Pancreas (tissue), 10 donors: ENCODE results near the gene AMACR. TPM values are rescaled to one million over a fixed set of nuclear protein-coding genes. Genes with fewer than 3 reads are reported as not detected.
"Not testable (repeated sequence)": the region's sequence is repeated elsewhere in the genome, so short reads cannot be mapped to it uniquely, and the experiment has no call there.

ENCODE experiments used
- ATAC-seq, 4 donors: fragments of 200-7000 bp; cut with Tn5 transposase; one replicate each; pipeline versions ENCODE4 v1.8.0 to v1.9.1; 2020; ENCODE audit warnings: mild to moderate bottlenecking in 4 of 4, moderate library complexity in 4 of 4
- DNase-seq, 6 donors: peaks; one replicate each; pipeline ENCODE4 v3.0.0-alpha.2; 2020
- FAIRE-seq: peaks from 2 replicates; lab custom pipeline; 2012; peaks lifted over from hg19 to GRCh38; lab: Jason Lieb, UNC
- H3K27ac ChIP-seq, 4 donors: fragments of 200-600 bp; sonication (generic); 1 replicate in 3 of 4; 2 replicates in 1 of 4; pipeline versions ENCODE4 v1.5.0 to v1.8.0; 2020
- H3K27me3 ChIP-seq, 4 donors: fragments of 200-600 bp; one replicate each; pipeline ENCODE4 v1.8.0; 2021
- H3K36me3 ChIP-seq, 3 donors: fragments of 200-600 bp; sonication (generic) in 1 of 3; one replicate each; pipeline versions ENCODE4 v1.5.0 to v1.8.0; 2020 to 2021
- H3K4me1 ChIP-seq, 3 donors: fragments of 200-600 bp; one replicate each; pipeline ENCODE4 v1.8.0; 2021
- H3K4me3 ChIP-seq, 4 donors: fragments of 200-600 bp; sonication (generic) in 2 of 4; one replicate each; pipeline versions ENCODE4 v1.5.0 to v1.8.0; 2020 to 2021
- H3K9me3 ChIP-seq, 4 donors: fragments of 200-600 bp; one replicate each; pipeline ENCODE4 v1.8.0; 2021
- CTCF ChIP-seq, 4 donors: fragments of 200-600 bp; sonication (generic) in 3 of 4; IDR thresholded peaks; one replicate each; pipeline versions ENCODE4 v1.5.0 to v1.8.0; 2021; ENCODE audit warnings: antibody characterized with exemption in 4 of 4
- WGBS, 2 donors: extraction: QIAGEN DNeasy Blood & Tissue Kit; methylation state at CpG; one replicate each; pipeline ENCODE4 v1.1.7; 2013; 5-methylcytosine and 5-hydroxymethylcytosine counted together
- intact Hi-C, 3 donors: fragments of 100-400 bp; cut with DNase I; formaldehyde crosslinking; loops; one replicate each; pipeline versions ENCODE4 v1.11.1 to v1.14.2; 2022
- polyA plus RNA-seq, 2 donors: library from polyadenylated mRNA; stranded (reverse); fragments of 200-250 nt; gene quantifications; one replicate each; pipeline ENCODE4 v1.2.3, GENCODE V29; 2013
- total RNA-seq, 6 donors: library from RNA; stranded (reverse); fragmentation: NEBNext Ultra II Directional in 4 of 6; extraction: Animal tissue kit (Norgen Biotek cat#: 25700) in 4 of 6; gene quantifications; one replicate each; pipeline versions ENCODE4 v1.2.1 to v1.2.4, GENCODE V29; 2021 to 2023
- donor health status: healthy with polysubstance abuse.
- donor health status: DM: no; HTN: no; CAD: no; lungs with moderate emphysema.
- donor health status: DM: no; HTN: no; CAD: no.
- donor health status: control.
- donor health status: control.
- donor health status: Bipolar disorder and iron deficiency.
- donor health status: DM: yes; HTN: yes; CAD: no.
- donor health status: DM: no; HTN: no; CAD: no.
- donor health status: DM: no; HTN: no; CAD: no.
- donor health status: DM: yes; HTN: yes; CAD: no.

AMACR gene
- total and polyA plus RNA-seq, 8 donors = 4.4 to 15.1 (median 10.1) TPM

GRCh38 chr5:33966805-33967204, 41.0 kb downstream of the AMACR start:
- TF ChIP-seq CTCF (IDR thresholded peaks at IDR 0.05) = no peak
- Histone ChIP-seq H3K27me3 (no peaks in the 10 kb centered on the region), H3K36me3 (no peaks in the 10 kb centered on the region), H3K9me3 (no peaks in the 10 kb centered on the region), H3K4me1 (no peaks in the 10 kb centered on the region), H3K27ac (no peak overlapping the region), H3K4me3 (no peak overlapping the region)
- FAIRE-seq (no peak), DNase-seq (no peak), ATAC-seq (no peak)
- intact Hi-C loops = loop anchor here in 1 of 3 donors (10.0 kb wide), 1 partner anchor 532 kb away; no protein-coding TSS in a partner anchor
- 47 to 57% methylated on average over 2 of the region's 2 CpGs for WGBS, 2 donors

- Histone ChIP-seq H3K4me3 (no peak overlapping the region), H3K9me3 (no peaks in the 10 kb centered on the region), H3K27me3 (no peaks in the 10 kb centered on the region), H3K27ac (no peak overlapping the region), H3K36me3 (no peaks in the 10 kb centered on the region), H3K4me1 (no peaks in the 10 kb centered on the region)
- intact Hi-C loops = loop anchor here in 1 of 3 donors (10.0 kb wide), 1 partner anchor 529 kb away; no protein-coding TSS in a partner anchor
- no peak for DNase-seq
- no peak for FAIRE-seq
- 83 to 94% methylated on average over 2 of the region's 2 CpGs for WGBS, 2 donors
- no peak for TF ChIP-seq CTCF (IDR thresholded peaks at IDR 0.05)
- no peak for ATAC-seq
These were observed 43.6 kb downstream of the AMACR start for GRCh38 chr5:33964132-33964700.

GRCh38 chr5:33958176-33958575, 49.7 kb downstream of the AMACR start:
- no peaks in the 10 kb centered on the region for H3K27me3 ChIP-seq
- H3K4me1 ChIP-seq = no peaks in the 10 kb centered on the region
- no peak overlapping the region for H3K27ac ChIP-seq
- no peaks in the 10 kb centered on the region for H3K9me3 ChIP-seq
- ATAC-seq = no peak
- no peak for DNase-seq
- no peak for TF ChIP-seq CTCF (IDR thresholded peaks at IDR 0.05)
- intact Hi-C loops = no loop called here
- WGBS, 2 donors = 67 to 68% methylated on average over 2 of the region's 2 CpGs
- no peak overlapping the region for H3K4me3 ChIP-seq
- H3K36me3 ChIP-seq = no peaks in the 10 kb centered on the region
- FAIRE-seq = no peak

GRCh38 chr5:33957577-33958150, 50.2 kb downstream of the AMACR start:
- H3K27ac ChIP-seq = no peak overlapping the region
- ATAC-seq (no peak), FAIRE-seq (no peak), DNase-seq (no peak)
- H3K36me3 ChIP-seq = no peaks in the 10 kb centered on the region
- H3K9me3 ChIP-seq = no peaks in the 10 kb centered on the region
- WGBS, 2 donors = 57 to 71% methylated on average over 2 of the region's 2 CpGs
- intact Hi-C loops = no loop called here
- H3K4me1 ChIP-seq = no peaks in the 10 kb centered on the region
- H3K4me3 ChIP-seq = no peak overlapping the region
- no peak for TF ChIP-seq CTCF (IDR thresholded peaks at IDR 0.05)
- no peaks in the 10 kb centered on the region for H3K27me3 ChIP-seq

- FAIRE-seq = peak; percentile 73
- H3K9me3 ChIP-seq, intact Hi-C loops, H3K36me3 ChIP-seq, H3K4me1 ChIP-seq, H3K27me3 ChIP-seq, DNase-seq, ATAC-seq, H3K27ac ChIP-seq, H3K4me3 ChIP-seq: not testable (repeated sequence)
- 66 to 70% methylated on average over 5 of the region's 5 CpGs for WGBS, 2 donors
These were observed 55.7 kb downstream of the AMACR start for GRCh38 chr5:33952175-33952574.
